GM10266 (cell line): ENCODE results near the gene CALML5.

Experiments used
- DNase-seq: peaks from one replicate; pipeline ENCODE4 v3.0.0; 2012; ENCODE audit errors: extremely low spot score
- CTCF ChIP-seq: IDR thresholded peaks from 2 replicates; pipeline ENCODE4 v1.5.1; 2012; ENCODE audit warnings: mild to moderate bottlenecking, low read depth; ENCODE audit not compliant: control insufficient read depth, insufficient read depth; ENCODE audit errors: missing control alignments

The CALML5 gene

DNA sequence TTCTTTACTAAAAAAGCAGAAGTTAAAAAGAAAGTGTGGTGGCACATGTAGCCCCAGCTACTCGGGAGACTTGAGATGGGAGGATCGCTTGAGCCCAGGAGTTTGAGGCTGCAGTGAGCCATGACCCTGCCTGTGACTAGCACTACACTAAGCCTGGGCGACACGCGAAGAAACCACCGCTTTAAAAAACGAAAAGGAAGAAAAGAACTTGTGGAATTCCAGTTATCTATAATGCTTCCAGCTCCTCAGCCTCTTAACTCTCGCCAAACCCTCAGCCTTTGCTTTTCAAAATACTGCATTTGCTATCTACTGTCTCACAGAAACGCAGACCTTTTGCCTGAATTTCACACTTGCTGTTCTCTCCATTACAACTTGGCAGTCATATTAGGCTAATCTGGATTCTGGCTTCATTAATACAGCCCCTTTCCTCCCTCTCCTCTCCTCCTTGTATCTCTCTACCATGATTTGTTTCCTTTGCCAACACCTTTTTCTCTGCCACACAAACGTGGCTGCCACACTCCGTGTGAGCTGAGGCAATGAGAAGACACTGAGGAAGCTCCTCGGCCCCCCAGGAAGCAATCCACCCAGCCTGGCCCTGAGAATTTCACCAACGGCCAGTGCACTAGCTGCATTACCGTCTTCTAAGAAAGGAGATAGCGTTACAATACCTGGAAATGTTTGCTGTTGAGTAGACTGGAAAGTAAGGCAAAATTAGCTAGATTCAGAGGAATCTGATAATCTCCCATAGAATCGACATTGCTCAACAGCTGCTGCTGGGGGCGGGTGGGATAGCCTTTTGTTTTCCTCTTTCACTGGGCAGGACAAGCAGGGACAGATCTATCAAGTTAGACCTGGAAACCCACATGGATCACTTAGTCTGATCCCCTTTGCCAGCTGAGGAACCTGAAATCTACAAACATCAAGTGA lies 37.2 kb downstream of the CALML5 start:
- TF ChIP-seq CTCF = no peak
- no peak for DNase-seq

DNA sequence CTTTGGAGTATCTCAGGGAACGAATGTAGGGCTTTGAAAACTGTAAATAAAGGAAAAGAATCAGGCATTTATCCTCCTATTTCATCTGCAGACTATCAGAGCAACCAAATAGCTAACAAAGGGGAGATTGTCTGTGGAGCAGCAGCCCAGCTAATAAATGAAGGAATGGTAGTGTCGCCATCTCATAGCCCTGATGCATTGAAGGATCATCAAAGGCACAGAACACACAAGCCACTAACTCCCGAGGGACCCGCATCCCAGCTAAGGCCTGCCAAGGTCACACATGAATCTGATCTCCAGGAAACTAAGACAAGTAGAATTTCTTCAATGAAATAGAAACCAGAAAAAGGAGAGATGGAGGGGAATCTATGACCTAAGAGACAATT lies 38.2 kb downstream of the CALML5 start:
- TF ChIP-seq CTCF = no peak
- no peak for DNase-seq

DNA sequence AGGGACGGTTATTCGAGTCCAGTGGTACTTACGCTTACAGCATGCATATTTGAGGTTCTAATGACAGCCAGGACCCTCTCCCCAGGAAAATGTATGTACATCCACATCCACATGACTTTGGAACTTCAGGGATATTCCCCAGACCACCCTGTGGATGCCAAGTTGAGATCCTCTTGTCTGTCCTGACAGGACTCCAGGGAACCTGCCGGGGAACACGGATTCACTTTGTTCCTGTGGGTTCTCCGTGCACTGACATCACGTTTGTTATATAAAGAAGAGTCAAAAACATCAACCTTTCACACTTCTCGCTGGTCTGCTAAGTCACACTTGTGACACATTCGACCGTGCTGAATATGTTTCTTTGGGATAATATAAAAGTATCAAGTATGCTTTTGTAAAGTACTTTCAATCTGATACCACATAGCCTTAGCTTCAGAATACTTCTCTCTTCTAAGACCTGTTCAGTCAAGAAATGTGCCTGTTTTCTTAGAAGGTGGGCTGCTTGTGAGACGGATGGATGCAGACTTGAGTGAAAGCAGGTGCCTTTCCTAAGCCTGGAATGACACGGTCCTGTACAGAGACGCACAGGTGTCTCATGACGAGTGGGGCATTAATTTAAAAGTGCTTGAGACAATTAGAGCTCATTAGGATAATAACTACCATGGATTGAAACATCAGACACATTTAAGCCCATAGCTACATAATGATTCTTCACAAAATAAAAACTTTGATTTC lies 38.7 kb downstream of the CALML5 start:
- no peak for TF ChIP-seq CTCF
- no peak for DNase-seq

- TF ChIP-seq CTCF = no peak
- no peak for DNase-seq
Observed at GRCh38 chr10:5458949-5459747, 40.2 kb downstream of the CALML5 start.

DNA sequence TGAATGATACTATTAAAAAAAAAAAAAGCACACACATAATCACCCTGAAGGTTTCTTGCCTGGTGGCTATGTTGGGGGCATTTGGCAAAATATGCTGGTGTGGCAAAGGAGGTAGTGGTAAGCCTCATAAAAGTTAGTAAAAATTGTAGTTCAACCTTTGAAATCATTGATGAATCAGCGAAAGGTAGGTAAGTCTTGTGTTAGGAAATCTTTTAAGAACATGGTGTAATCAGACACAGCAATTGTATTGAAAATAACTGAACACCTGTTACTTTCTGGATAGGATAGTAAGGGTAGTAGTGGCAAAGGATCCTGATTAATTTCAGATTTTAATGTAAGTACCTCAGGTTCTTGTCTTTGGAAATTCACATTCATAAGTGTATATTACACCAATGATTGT lies 40.9 kb downstream of the CALML5 start:
- no peak for DNase-seq
- TF ChIP-seq CTCF = no peak

DNA sequence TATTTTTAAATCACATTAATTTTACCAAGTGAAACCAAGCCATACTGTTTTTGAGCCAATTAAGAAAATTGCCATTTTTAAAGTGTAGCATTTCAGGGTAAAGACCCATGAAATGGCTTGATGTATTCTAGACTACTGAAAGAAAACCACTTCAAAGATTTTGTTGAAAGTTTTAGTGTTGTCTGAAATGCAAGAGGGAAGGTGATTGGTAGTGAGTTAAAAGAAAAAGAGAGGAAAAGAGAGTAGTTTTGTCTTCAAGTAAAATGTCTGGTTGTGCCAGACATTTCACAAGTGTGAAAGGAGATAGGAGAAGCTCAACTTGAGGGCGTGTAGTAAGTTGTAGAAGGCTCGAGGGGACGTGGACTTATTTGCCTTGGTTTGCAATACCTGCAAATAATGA lies 41.6 kb downstream of the CALML5 start:
- DNase-seq = no peak
- no peak for TF ChIP-seq CTCF
